Superior temporal gyrus (tissue), 1 donor: Measurements from ENCODE around the gene CCDC59.
A peak's percentile ranks its signal among the peaks of the same experiment; 100 is the strongest.
"Not testable (repeated sequence)": the region's sequence is repeated elsewhere in the genome, so short reads cannot be mapped to it uniquely, and the experiment has no call there.

Experiments
- DNase-seq: peaks from one replicate; pipeline ENCODE4 v3.0.0-alpha.2; 2016; ENCODE audit errors: extremely low spot score

Gene CCDC59

GRCh38 chr12:82358200-82359114, at the start of gene CCDC59, which contains the start of gene METTL25:
Gene CCDC59, minus strand, starts transcription at chr12:82358387. Its CDS starts 11 bp downstream, at chr12:82358376.
Gene METTL25, plus strand, starts transcription at chr12:82358529. Its CDS starts 37 bp downstream, at chr12:82358566.
- peak; percentile 99 for DNase-seq

GRCh38 chr12:82407481-82407880, 49.3 kb upstream of the CCDC59 start:
- DNase-seq: no peak

GRCh38 chr12:82406651-82407050, 48.5 kb upstream of the CCDC59 start:
- no peak for DNase-seq

- no peak for DNase-seq
Measured at GRCh38 chr12:82400819-82401218, 42.6 kb upstream of the CCDC59 start.

GRCh38 chr12:82398879-82399278, 40.7 kb upstream of the CCDC59 start:
- no peak for DNase-seq

GRCh38 chr12:82383930-82384552, 25.9 kb upstream of the CCDC59 start:
- peak; percentile 72 for DNase-seq

GRCh38 chr12:82378997-82379396, 20.8 kb upstream of the CCDC59 start:
- no peak for DNase-seq

GRCh38 chr12:82375201-82375600, 17.0 kb upstream of the CCDC59 start:
- DNase-seq: no peak

- DNase-seq: no peak
Measured at GRCh38 chr12:82366197-82366596, 8.0 kb upstream of the CCDC59 start.

GRCh38 chr12:82363990-82364389, 5.8 kb upstream of the CCDC59 start:
- DNase-seq: no peak

GRCh38 chr12:82361461-82361915, 3.3 kb upstream of the CCDC59 start:
- no peak for DNase-seq

GRCh38 chr12:82360834-82361233, 2.6 kb upstream of the CCDC59 start:
- not testable (repeated sequence) for DNase-seq

GRCh38 chr12:82359115-82359478, 910 bp upstream of the CCDC59 start:
- peak; percentile 44 for DNase-seq

- DNase-seq: no peak
Measured at GRCh38 chr12:82357845-82358199, 365 bp downstream of the CCDC59 start.

- no peak for DNase-seq
Measured at GRCh38 chr12:82357340-82357739, 847 bp downstream of the CCDC59 start.

GRCh38 chr12:82351390-82351789, 6.8 kb downstream of the CCDC59 start:
- DNase-seq: no peak

GRCh38 chr12:82350161-82350560, 8.0 kb downstream of the CCDC59 start:
- DNase-seq: no peak

GRCh38 chr12:82329508-82329907, 28.7 kb downstream of the CCDC59 start:
- DNase-seq: no peak

GRCh38 chr12:82327861-82328260, 30.3 kb downstream of the CCDC59 start:
- no peak for DNase-seq

GRCh38 chr12:82326905-82327503, 31.2 kb downstream of the CCDC59 start:
- DNase-seq: peak; percentile 82

GRCh38 chr12:82325540-82326336, 32.4 kb downstream of the CCDC59 start:
- no peak for DNase-seq

GRCh38 chr12:82319276-82319675, 38.9 kb downstream of the CCDC59 start:
- DNase-seq: no peak
